Transverse colon (tissue), 4 donors: ENCODE results near the gene UBAC2.

Experiments used
- CTCF ChIP-seq, 5 experiments: fragments of 200-600 bp in 3 of 5; fragments of 450-650 bp in 2 of 5; sonication (generic) in 3 of 5; IDR thresholded peaks; 1 replicate in 2 of 5; 2 replicates in 3 of 5; pipeline ENCODE4 v1.5.1; 2016 to 2017; ENCODE audit warnings: antibody characterized with exemption in 5 of 5, inconsistent platforms in 3 of 5, mild to moderate bottlenecking in 2 of 5, moderate library complexity in 1 of 5
- EP300 ChIP-seq: sonication (generic); formaldehyde crosslinking; IDR thresholded peaks from one replicate; pipeline ENCODE4 v1.6.1; 2017; ENCODE audit warnings: antibody characterized with exemption, low read depth
- POLR2A ChIP-seq: fragments of 450-650 bp; IDR thresholded peaks from one replicate; pipeline ENCODE4 v1.6.1; 2016; ENCODE audit warnings: antibody characterized with exemption, mild to moderate bottlenecking, moderate library complexity
- POLR2AphosphoS5 ChIP-seq, 3 donors: sonication (generic); formaldehyde crosslinking; IDR thresholded peaks; one replicate each; pipeline ENCODE4 v1.6.1; 2016; ENCODE audit warnings: antibody characterized with exemption in 3 of 3

- TF ChIP-seq CTCF (IDR thresholded peaks at IDR 0.05), result no peak
- TF ChIP-seq POLR2A, result no peak
- no peak for TF ChIP-seq EP300
- no peak for TF ChIP-seq POLR2AphosphoS5 (IDR thresholded peaks at IDR 0.05)
Observed at GRCh38 chr13:99373436-99373835, 172.8 kb downstream of the UBAC2 start.
